Prostate gland (tissue), 2 donors: ENCODE data around the gene PTPRG.

Experiments used
- CTCF ChIP-seq, 4 experiments: fragments of 200-600 bp in 2 of 4; fragments of 450-650 bp in 2 of 4; sonication (generic) in 2 of 4; IDR thresholded peaks; 1 replicate in 3 of 4; 2 replicates in 1 of 4; pipeline ENCODE4 v1.5.1; 2016 to 2019; ENCODE audit warnings: antibody characterized with exemption in 4 of 4, mild to moderate bottlenecking in 2 of 4, moderate library complexity in 2 of 4
- POLR2A ChIP-seq: fragments of 450-650 bp; IDR thresholded peaks from one replicate; pipeline ENCODE4 v1.6.1; 2016; ENCODE audit warnings: antibody characterized with exemption, mild to moderate bottlenecking
- POLR2AphosphoS5 ChIP-seq: sonication (generic); formaldehyde crosslinking; IDR thresholded peaks from one replicate; pipeline ENCODE4 v1.6.1; 2017; ENCODE audit warnings: antibody characterized with exemption

- TF ChIP-seq POLR2AphosphoS5 (peak; percentile 21), POLR2A (no peak), CTCF (IDR thresholded peaks at IDR 0.05) (no peak)
These were observed 122.3 kb downstream of the PTPRG start for GRCh38 chr3:61683549-61684236.
